Type B pancreatic cell (in vitro differentiated cells): ENCODE measurements around the gene CCDC102A. TPM values are rescaled to one million over a fixed set of nuclear protein-coding genes. Genes with fewer than 3 reads are reported as not detected.

Source experiments
- DNase-seq: peaks from one replicate; pipeline ENCODE4 v3.0.0; 2021; ENCODE audit warnings: mixed read lengths; ENCODE audit not compliant: unreplicated experiment; ENCODE audit errors: extremely low spot score
- H3K27ac Mint-ChIP-seq: 2 replicates; pipeline ENCODE4 v1.8.0; 2021; ENCODE audit warnings: mild to moderate bottlenecking, mixed read lengths
- H3K27me3 Mint-ChIP-seq: 2 replicates; pipeline ENCODE4 v1.8.0; 2021; ENCODE audit warnings: mixed read lengths
- H3K36me3 Mint-ChIP-seq: 2 replicates; pipeline ENCODE4 v1.8.0; 2021; ENCODE audit warnings: mixed read lengths
- H3K4me1 Mint-ChIP-seq: one replicate; pipeline ENCODE4 v1.8.0; 2021; ENCODE audit warnings: mixed read lengths; ENCODE audit not compliant: unreplicated experiment
- H3K4me3 Mint-ChIP-seq: 2 replicates; pipeline ENCODE4 v1.8.0; 2021; ENCODE audit warnings: mild to moderate bottlenecking, mixed read lengths
- H3K9me3 Mint-ChIP-seq: 2 replicates; pipeline ENCODE4 v1.8.0; 2021; ENCODE audit warnings: mixed read lengths
- CTCF ChIP-seq: fragments of 200-600 bp; sonication (generic); conservative IDR thresholded peaks from 2 replicates; pipeline ENCODE4 v1.5.0; 2021; ENCODE audit warnings: antibody characterized with exemption, mild to moderate bottlenecking
- total RNA-seq: library from RNA; stranded (reverse); gene quantifications from 2 replicates; pipeline ENCODE4 v1.2.1, GENCODE V29; 2021; ENCODE audit warnings: low replicate concordance

CCDC102A gene
- total RNA-seq, 1 donor from 2014 or later, result 14.4 TPM

GRCh38 chr16:57568173-57568678 lies 31.9 kb upstream of the CCDC102A start:
- H3K27ac Mint-ChIP-seq, result no peak overlapping the region
- peaks cover 4% of the 10 kb centered on the region for H3K4me1 Mint-ChIP-seq
- no peaks in the 10 kb centered on the region for H3K36me3 Mint-ChIP-seq
- DNase-seq, result no peak
- H3K4me3 Mint-ChIP-seq, result no peak overlapping the region
- no peak for TF ChIP-seq CTCF
- no peaks in the 10 kb centered on the region for H3K9me3 Mint-ChIP-seq
- no peaks in the 10 kb centered on the region for H3K27me3 Mint-ChIP-seq

- Mint-ChIP-seq H3K4me3 (no peak overlapping the region), H3K27me3 (no peaks in the 10 kb centered on the region), H3K9me3 (no peaks in the 10 kb centered on the region), H3K4me1 (peaks cover 4% of the 10 kb centered on the region), H3K36me3 (no peaks in the 10 kb centered on the region), H3K27ac (no peak overlapping the region)
- TF ChIP-seq CTCF, result no peak
- peak; percentile 67 for DNase-seq
Measured at GRCh38 chr16:57567691-57568090, 31.3 kb upstream of the CCDC102A start.

GRCh38 chr16:57566436-57566835 lies 30.1 kb upstream of the CCDC102A start:
- peaks cover 4% of the 10 kb centered on the region for H3K4me1 Mint-ChIP-seq
- no peak overlapping the region for H3K27ac Mint-ChIP-seq
- no peak for TF ChIP-seq CTCF
- no peaks in the 10 kb centered on the region for H3K36me3 Mint-ChIP-seq
- H3K9me3 Mint-ChIP-seq, result peaks cover 1% of the 10 kb centered on the region
- DNase-seq, result peak; percentile 45
- no peak overlapping the region for H3K4me3 Mint-ChIP-seq
- H3K27me3 Mint-ChIP-seq, result peaks cover 1% of the 10 kb centered on the region

- Mint-ChIP-seq H3K36me3 (no peaks in the 10 kb centered on the region), H3K27me3 (peaks cover 3% of the 10 kb centered on the region), H3K27ac (no peak overlapping the region), H3K4me1 (peaks cover 4% of the 10 kb centered on the region), H3K9me3 (peaks cover 7% of the 10 kb centered on the region), H3K4me3 (no peak overlapping the region)
- no peak for TF ChIP-seq CTCF
- peak; percentile 44 for DNase-seq
Measured at GRCh38 chr16:57565461-57565860, 29.1 kb upstream of the CCDC102A start.

- H3K4me3 Mint-ChIP-seq, result no peak overlapping the region
- peaks cover 14% of the 10 kb centered on the region for H3K9me3 Mint-ChIP-seq
- H3K27me3 Mint-ChIP-seq, result peaks cover 7% of the 10 kb centered on the region
- H3K4me1 Mint-ChIP-seq, result peaks cover 4% of the 10 kb centered on the region
- no peaks in the 10 kb centered on the region for H3K36me3 Mint-ChIP-seq
- no peak overlapping the region for H3K27ac Mint-ChIP-seq
- peak; percentile 48 for DNase-seq
- no peak for TF ChIP-seq CTCF
Measured at GRCh38 chr16:57564571-57565270, 28.4 kb upstream of the CCDC102A start.
